H1 (cell line): Measurements from ENCODE around the gene ADM2. TPM values are rescaled to one million over a fixed set of nuclear protein-coding genes. Genes with fewer than 3 reads are reported as not detected.

Experiments used
- NRF1 ChIP-seq: IDR thresholded peaks from 2 replicates; pipeline ENCODE4 v1.6.1; 2011; ENCODE audit warnings: mild to moderate bottlenecking, low read depth, low read length, improper control_type of control experiment
- POU5F1 ChIP-seq: IDR thresholded peaks from 2 replicates; pipeline ENCODE4 v1.6.1; 2011; ENCODE audit warnings: low read depth, mild to moderate bottlenecking, low read length, moderate library complexity
- SIRT6 ChIP-seq: IDR thresholded peaks from one replicate; pipeline ENCODE4 v1.7.1; 2012; ENCODE audit warnings: low read length, inconsistent platforms
- SUZ12 ChIP-seq: fragments of 200-600 bp; sonication (generic); IDR thresholded peaks from 2 replicates; pipeline ENCODE4 v1.6.1; 2012; ENCODE audit warnings: mild to moderate bottlenecking, inconsistent platforms, low read length, moderate library complexity, mixed read lengths
- polyA plus RNA-seq, 7 experiments: library from polyadenylated mRNA; depleted of rRNA in 3 of 7; stranded (reverse) in 5 of 7; unstranded in 2 of 7; fragments of >200 nt in 5 of 7; fragments of 200-250 nt in 2 of 7; gene quantifications; 1 replicate in 5 of 7; 2 replicates in 1 of 7; 4 replicates in 1 of 7; pipeline versions ENCODE4 v1.2.1 to v1.2.3, GENCODE V29; 2011 to 2013; ENCODE audit warnings: missing spikeins in 2 of 7, mixed read lengths in 2 of 7
- total RNA-seq: library from RNA; stranded (reverse); fragmentation: NEBNext Ultra II Directional; extraction: Animal tissue kit (Norgen Biotek cat#: 25700); gene quantifications from 2 replicates; pipeline ENCODE4 v1.2.1, GENCODE V29; 2021
- TF ChIP-seq, protein P1 (sequence below): IDR thresholded peaks from 2 replicates; pipeline ENCODE4 v1.6.1; 2012; ENCODE audit warnings: low read length, inconsistent platforms

ADM2 gene
- total and polyA plus RNA-seq, 2 of the 8 experiments (the other 6 are each of a cell fraction or from before 2014, with no cell fraction given): 3.3 to 7.5 TPM

DNA sequence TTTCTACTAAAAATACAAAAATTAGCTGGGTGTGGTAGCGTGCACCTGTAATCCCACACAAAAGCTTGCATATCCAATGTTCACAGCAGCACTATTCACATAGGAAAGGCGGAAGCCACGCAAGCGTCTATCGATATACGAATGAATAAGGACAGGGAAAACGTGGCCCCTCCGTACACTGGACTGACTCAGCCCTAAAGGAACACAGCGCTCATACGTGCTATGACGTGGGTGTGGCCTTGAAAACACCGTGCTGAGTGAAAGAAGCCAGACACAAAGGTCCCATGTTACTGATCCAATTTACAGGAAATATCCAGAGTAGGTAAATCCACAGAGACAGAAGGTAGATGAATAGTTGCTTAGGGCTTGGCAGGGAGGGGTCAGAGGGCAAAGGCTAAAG is 19.1 kb downstream of the ADM2 start (continued):
- TF ChIP-seq NRF1 (no peak), SUZ12 (no peak), SIRT6 (no peak), POU5F1 (no peak)
- TF ChIP-seq, protein P1, sequence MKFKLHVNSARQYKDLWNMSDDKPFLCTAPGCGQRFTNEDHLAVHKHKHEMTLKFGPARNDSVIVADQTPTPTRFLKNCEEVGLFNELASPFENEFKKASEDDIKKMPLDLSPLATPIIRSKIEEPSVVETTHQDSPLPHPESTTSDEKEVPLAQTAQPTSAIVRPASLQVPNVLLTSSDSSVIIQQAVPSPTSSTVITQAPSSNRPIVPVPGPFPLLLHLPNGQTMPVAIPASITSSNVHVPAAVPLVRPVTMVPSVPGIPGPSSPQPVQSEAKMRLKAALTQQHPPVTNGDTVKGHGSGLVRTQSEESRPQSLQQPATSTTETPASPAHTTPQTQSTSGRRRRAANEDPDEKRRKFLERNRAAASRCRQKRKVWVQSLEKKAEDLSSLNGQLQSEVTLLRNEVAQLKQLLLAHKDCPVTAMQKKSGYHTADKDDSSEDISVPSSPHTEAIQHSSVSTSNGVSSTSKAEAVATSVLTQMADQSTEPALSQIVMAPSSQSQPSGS: no peak
